ENCODE results near the gene SPSB3. TPM values are rescaled to one million over a fixed set of nuclear protein-coding genes. Genes with fewer than 3 reads are reported as not detected.

Gene SPSB3
- total and polyA plus RNA-seq, 2 donors (not counting 1 experiment from before 2014, with no cell fraction given), result 9.6 to 32.7 TPM

DNA sequence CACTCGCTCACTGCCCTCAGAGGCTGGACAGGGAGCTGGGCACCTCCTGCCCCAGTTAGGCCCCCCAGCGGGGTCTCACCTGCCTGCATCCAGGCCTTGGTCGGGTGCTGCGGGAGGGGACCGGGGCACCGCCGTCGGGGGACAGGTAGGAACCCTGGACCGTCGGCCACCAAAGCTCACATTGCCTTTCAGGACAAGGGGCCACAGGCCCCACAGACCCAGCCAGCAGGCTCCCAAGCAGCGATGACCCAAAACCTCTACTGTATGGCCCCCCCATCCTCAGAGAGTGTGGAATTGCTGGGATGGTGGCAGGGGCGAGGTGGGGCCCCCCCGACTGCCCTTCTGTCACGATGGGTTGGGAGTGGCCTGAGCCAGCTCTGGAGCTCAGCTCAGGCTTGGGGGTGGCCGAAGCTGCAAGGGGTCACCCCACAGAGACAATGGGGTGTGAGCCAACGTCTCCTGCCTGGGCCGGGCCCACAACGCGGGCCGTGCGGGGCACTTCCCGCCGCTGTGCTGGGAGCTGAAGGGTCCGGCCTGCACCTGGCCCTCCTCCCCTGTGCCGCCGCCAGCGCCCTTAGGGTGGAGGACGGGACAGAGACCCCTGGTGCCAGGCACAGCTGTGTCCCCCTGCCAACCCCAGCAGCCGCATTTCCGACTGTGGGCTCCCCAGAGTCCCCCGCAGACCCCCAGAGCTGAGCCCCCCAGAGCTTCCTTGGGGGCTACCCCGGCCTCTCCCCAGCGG is 10.6 kb upstream of the SPSB3 start:
- H3K4me2 ChIP-seq (ENCODE audit: extremely low read depth, insufficient read depth, low read length), result no peak overlapping the region
- no peaks in the 10 kb centered on the region for H4K20me1 ChIP-seq (ENCODE audit: control insufficient read depth, extremely low read depth, insufficient read depth, low read length)
- H3K27ac ChIP-seq (ENCODE audit: insufficient read depth, low read length), result no peak overlapping the region
- no peak overlapping the region for H2AFZ ChIP-seq (ENCODE audit: low read length)
- H3K79me2 ChIP-seq (ENCODE audit: control insufficient read depth, insufficient read depth, low read length), result no peaks in the 10 kb centered on the region
- no peaks in the 10 kb centered on the region for H3K9me3 ChIP-seq (ENCODE audit: control insufficient read depth, insufficient read depth, low read depth, low read length)
- no peaks in the 10 kb centered on the region for H3K4me1 ChIP-seq (ENCODE audit: control insufficient read depth, extremely low read depth, insufficient read depth, low read length)
- H3K9ac ChIP-seq (ENCODE audit: insufficient read depth, low read length), result no peak overlapping the region
- no peaks in the 10 kb centered on the region for H3K27me3 ChIP-seq (ENCODE audit: control insufficient read depth, insufficient read depth, low read length)
- DNase-seq (ENCODE audit: low read depth in 2 of 2), result no peak
- no peak overlapping the region for H3K4me3 ChIP-seq (replicated peaks in 1 of 4; ENCODE audit: control extremely low read depth in 1 of 4, insufficient read depth in 1 of 4, low read depth in 3 of 4, low read length in 4 of 4)
- TF ChIP-seq, protein P1, sequence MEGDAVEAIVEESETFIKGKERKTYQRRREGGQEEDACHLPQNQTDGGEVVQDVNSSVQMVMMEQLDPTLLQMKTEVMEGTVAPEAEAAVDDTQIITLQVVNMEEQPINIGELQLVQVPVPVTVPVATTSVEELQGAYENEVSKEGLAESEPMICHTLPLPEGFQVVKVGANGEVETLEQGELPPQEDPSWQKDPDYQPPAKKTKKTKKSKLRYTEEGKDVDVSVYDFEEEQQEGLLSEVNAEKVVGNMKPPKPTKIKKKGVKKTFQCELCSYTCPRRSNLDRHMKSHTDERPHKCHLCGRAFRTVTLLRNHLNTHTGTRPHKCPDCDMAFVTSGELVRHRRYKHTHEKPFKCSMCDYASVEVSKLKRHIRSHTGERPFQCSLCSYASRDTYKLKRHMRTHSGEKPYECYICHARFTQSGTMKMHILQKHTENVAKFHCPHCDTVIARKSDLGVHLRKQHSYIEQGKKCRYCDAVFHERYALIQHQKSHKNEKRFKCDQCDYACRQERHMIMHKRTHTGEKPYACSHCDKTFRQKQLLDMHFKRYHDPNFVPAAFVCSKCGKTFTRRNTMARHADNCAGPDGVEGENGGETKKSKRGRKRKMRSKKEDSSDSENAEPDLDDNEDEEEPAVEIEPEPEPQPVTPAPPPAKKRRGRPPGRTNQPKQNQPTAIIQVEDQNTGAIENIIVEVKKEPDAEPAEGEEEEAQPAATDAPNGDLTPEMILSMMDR (conservative IDR thresholded peaks at IDR 0.05 in 1 of 2, IDR thresholded peaks at IDR 0.05 in 1 of 2; ENCODE audit: low read depth in 1 of 2, low read length in 2 of 2), result no peak
- TF ChIP-seq EZH2 (IDR thresholded peaks at IDR 0.05; ENCODE audit: low read length, missing control alignments), result no peak
- peaks cover 7% of the 10 kb centered on the region for H3K36me3 ChIP-seq (ENCODE audit: control insufficient read depth, insufficient read depth, low read length)

DNA sequence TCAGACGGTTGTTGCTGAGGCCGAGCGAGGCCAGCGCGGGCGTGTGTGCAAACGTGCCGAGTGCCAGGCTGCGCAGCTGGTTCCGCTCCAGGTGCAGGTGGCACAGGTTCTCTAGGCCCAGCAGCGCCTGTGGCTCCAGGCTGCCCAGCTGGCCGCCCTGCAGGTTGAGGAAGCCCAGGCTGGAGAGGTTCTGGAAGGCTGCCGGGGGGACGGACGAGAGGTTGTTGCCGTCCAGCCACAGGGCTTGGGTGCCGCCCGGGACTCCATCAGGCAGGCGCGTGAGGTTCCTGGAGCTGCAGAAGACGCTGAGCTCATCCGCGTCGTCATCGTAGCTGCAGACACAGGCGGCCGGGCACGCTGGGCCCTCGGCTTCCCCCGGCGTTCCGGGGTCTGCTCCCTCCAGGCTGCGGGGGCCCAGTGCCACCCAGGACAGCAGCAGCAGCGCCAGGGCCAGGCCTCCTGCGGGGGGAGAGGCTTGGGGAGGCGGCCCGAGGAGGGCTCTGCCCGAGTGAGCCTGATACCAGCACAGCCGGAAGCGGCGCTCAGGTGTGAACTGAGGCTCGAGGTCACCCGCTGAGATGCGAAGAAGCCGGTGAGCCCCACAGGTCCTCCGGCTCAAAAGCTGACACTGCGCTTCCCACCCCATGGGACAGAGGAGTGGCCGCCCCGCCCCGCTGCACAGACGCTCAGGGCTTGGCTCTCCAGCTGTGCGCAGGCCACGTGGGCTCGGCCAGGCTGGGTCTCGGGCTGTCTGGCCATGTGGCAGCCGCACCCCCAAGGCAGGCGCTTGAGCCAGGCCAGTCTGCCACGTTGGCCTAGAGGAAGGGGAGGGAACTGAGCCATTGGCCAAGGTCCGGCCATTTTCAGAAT is 9.8 kb upstream of the SPSB3 start:
- no peaks in the 10 kb centered on the region for H3K9me3 ChIP-seq (ENCODE audit: control insufficient read depth, insufficient read depth, low read depth, low read length)
- TF ChIP-seq, protein P1 (conservative IDR thresholded peaks at IDR 0.05 in 1 of 2, IDR thresholded peaks at IDR 0.05 in 1 of 2; ENCODE audit: low read depth in 1 of 2, low read length in 2 of 2), result no peak
- TF ChIP-seq EZH2 (IDR thresholded peaks at IDR 0.05; ENCODE audit: low read length, missing control alignments), result no peak
- no peaks in the 10 kb centered on the region for H3K27me3 ChIP-seq (ENCODE audit: control insufficient read depth, insufficient read depth, low read length)
- no peak overlapping the region for H3K4me3 ChIP-seq (replicated peaks in 1 of 4; ENCODE audit: control extremely low read depth in 1 of 4, insufficient read depth in 1 of 4, low read depth in 3 of 4, low read length in 4 of 4)
- no peak overlapping the region for H3K27ac ChIP-seq (ENCODE audit: insufficient read depth, low read length)
- peaks cover 14% of the 10 kb centered on the region for H3K36me3 ChIP-seq (ENCODE audit: control insufficient read depth, insufficient read depth, low read length)
- H3K79me2 ChIP-seq (ENCODE audit: control insufficient read depth, insufficient read depth, low read length), result no peaks in the 10 kb centered on the region
- H3K4me2 ChIP-seq (ENCODE audit: extremely low read depth, insufficient read depth, low read length), result no peak overlapping the region
- H3K4me1 ChIP-seq (ENCODE audit: control insufficient read depth, extremely low read depth, insufficient read depth, low read length), result no peaks in the 10 kb centered on the region
- H3K9ac ChIP-seq (ENCODE audit: insufficient read depth, low read length), result no peak overlapping the region
- no peaks in the 10 kb centered on the region for H4K20me1 ChIP-seq (ENCODE audit: control insufficient read depth, extremely low read depth, insufficient read depth, low read length)
- H2AFZ ChIP-seq (ENCODE audit: low read length), result no peak overlapping the region
- no peak for DNase-seq (ENCODE audit: low read depth in 2 of 2)

DNA sequence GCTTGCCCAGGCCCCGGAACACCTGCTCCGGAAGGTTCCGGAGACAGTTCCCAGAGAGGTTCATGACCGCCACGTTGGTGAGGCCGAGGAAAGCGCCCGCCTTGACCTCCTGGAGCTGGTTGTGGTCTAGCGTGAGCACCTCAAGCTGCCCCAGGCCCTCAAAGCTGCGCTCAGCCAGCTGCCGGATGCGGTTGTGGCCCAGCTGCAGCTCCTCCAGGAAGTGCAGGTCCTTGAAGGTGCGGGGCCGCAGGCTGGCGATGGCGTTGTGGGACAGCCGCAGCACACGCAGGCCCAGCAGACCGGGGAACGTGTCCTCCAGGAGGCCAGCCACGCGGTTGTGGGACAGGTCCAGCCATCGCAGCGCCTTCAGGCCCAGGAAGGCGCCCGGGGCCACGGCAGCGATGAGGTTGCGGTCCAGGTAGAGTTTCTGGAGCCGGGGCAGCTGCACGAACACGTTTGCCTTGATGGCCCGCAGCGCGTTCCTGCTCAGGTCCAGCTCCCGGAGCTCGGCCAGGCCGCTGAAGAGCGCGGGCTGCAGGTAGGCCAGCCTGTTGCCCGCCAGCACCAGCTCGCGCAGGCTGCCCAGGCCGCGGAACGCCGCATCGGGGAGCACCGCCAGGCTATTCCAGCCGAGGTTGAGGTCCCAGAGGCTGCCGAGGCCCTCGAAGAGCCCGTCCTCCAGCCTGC is 9.0 kb upstream of the SPSB3 start:
- H2AFZ ChIP-seq (ENCODE audit: low read length), result no peak overlapping the region
- H3K9ac ChIP-seq (ENCODE audit: insufficient read depth, low read length), result no peak overlapping the region
- H3K9me3 ChIP-seq (ENCODE audit: control insufficient read depth, insufficient read depth, low read depth, low read length), result no peaks in the 10 kb centered on the region
- H3K27me3 ChIP-seq (ENCODE audit: control insufficient read depth, insufficient read depth, low read length), result no peaks in the 10 kb centered on the region
- H3K79me2 ChIP-seq (ENCODE audit: control insufficient read depth, insufficient read depth, low read length), result peaks cover 5% of the 10 kb centered on the region
- H3K4me3 ChIP-seq (replicated peaks in 1 of 4; ENCODE audit: control extremely low read depth in 1 of 4, insufficient read depth in 1 of 4, low read depth in 3 of 4, low read length in 4 of 4), result no peak overlapping the region
- no peak overlapping the region for H3K4me2 ChIP-seq (ENCODE audit: extremely low read depth, insufficient read depth, low read length)
- no peak for TF ChIP-seq EZH2 (IDR thresholded peaks at IDR 0.05; ENCODE audit: low read length, missing control alignments)
- TF ChIP-seq, protein P1 (conservative IDR thresholded peaks at IDR 0.05 in 1 of 2, IDR thresholded peaks at IDR 0.05 in 1 of 2; ENCODE audit: low read depth in 1 of 2, low read length in 2 of 2), result no peak
- DNase-seq (ENCODE audit: low read depth in 2 of 2), result no peak
- no peak overlapping the region for H3K27ac ChIP-seq (ENCODE audit: insufficient read depth, low read length)
- no peaks in the 10 kb centered on the region for H3K4me1 ChIP-seq (ENCODE audit: control insufficient read depth, extremely low read depth, insufficient read depth, low read length)
- H4K20me1 ChIP-seq (ENCODE audit: control insufficient read depth, extremely low read depth, insufficient read depth, low read length), result no peaks in the 10 kb centered on the region
- peaks cover 17% of the 10 kb centered on the region for H3K36me3 ChIP-seq (ENCODE audit: control insufficient read depth, insufficient read depth, low read length)

Measured in fibroblast of lung (primary cell).